Endodermal cell (in vitro differentiated cells): ENCODE results near the gene BICD2. TPM values are rescaled to one million over a fixed set of nuclear protein-coding genes. Genes with fewer than 3 reads are reported as not detected.

ENCODE experiments used
- DNase-seq: peaks from one replicate; pipeline ENCODE4 v3.0.0-alpha.2; 2017
- H3K27ac ChIP-seq: 2 replicates; pipeline ENCODE4 v1.5.1; 2013; ENCODE audit warnings: mild to moderate bottlenecking, low read depth, low read length, moderate library complexity
- H3K27me3 ChIP-seq: 2 replicates; pipeline ENCODE4 v1.6.1; 2013; ENCODE audit warnings: mild to moderate bottlenecking, low read length, moderate library complexity; ENCODE audit not compliant: insufficient read depth, control insufficient read depth, poor library complexity, severe bottlenecking
- H3K36me3 ChIP-seq: 2 replicates; pipeline ENCODE4 v1.7.0; 2013; ENCODE audit warnings: mild to moderate bottlenecking, low read length, moderate library complexity; ENCODE audit not compliant: control insufficient read depth, insufficient read depth
- H3K4me1 ChIP-seq: one replicate; pipeline ENCODE4 v1.7.0; 2013; ENCODE audit warnings: low read length; ENCODE audit not compliant: control insufficient read depth, insufficient read depth
- H3K4me3 ChIP-seq: 2 replicates; pipeline ENCODE4 v1.5.1; 2013; ENCODE audit warnings: mild to moderate bottlenecking, low read length, moderate library complexity
- H3K9ac ChIP-seq: 2 replicates; pipeline ENCODE4 v1.6.1; 2013; ENCODE audit warnings: mild to moderate bottlenecking, low read length, moderate library complexity; ENCODE audit not compliant: poor library complexity, severe bottlenecking; ENCODE audit errors: extremely low read depth
- H3K9me3 ChIP-seq: 2 replicates; pipeline ENCODE4 v1.6.1; 2013; ENCODE audit warnings: mild to moderate bottlenecking, low read length, moderate library complexity; ENCODE audit not compliant: control insufficient read depth
- H3K27ac Mint-ChIP-seq: 2 replicates; pipeline ENCODE4 v1.8.0; 2020; ENCODE audit warnings: mixed read lengths
- H3K27me3 Mint-ChIP-seq: 2 replicates; pipeline ENCODE4 v1.8.0; 2021; ENCODE audit warnings: mild to moderate bottlenecking, mixed read lengths; ENCODE audit not compliant: insufficient read depth
- H3K36me3 Mint-ChIP-seq: 2 replicates; pipeline ENCODE4 v1.8.0; 2020; ENCODE audit warnings: low read depth, mixed read lengths
- H3K4me1 Mint-ChIP-seq: 2 replicates; pipeline ENCODE4 v1.8.0; 2020; ENCODE audit warnings: mixed read lengths
- H3K4me3 Mint-ChIP-seq: 2 replicates; pipeline ENCODE4 v1.8.0; 2020; ENCODE audit warnings: mild to moderate bottlenecking, moderate library complexity, mixed read lengths
- H3K9me3 Mint-ChIP-seq: 2 replicates; pipeline ENCODE4 v1.8.0; 2020; ENCODE audit warnings: mild to moderate bottlenecking, mixed read lengths
- WGBS, 2 experiments: methylation state at CpG; one replicate each; pipeline versions ENCODE4 v1.1.5 to v1.1.7; 2013; ENCODE audit warnings: missing lambda C conversion rate in 2 of 2, mixed read lengths in 1 of 2; ENCODE audit not compliant: insufficient coverage in 1 of 2, insufficient read length in 1 of 2; 5-methylcytosine and 5-hydroxymethylcytosine counted together
- total RNA-seq, 2 donors: library from RNA; stranded (reverse); fragmentation: NEBNext Ultra II Directional in 1 of 2; extraction: Animal tissue kit (Norgen Biotek cat#: 25700) in 1 of 2; gene quantifications; 2 replicates in 1 of 2; 3 replicates in 1 of 2; pipeline ENCODE4 v1.2.1, GENCODE V29; 2021
- TF ChIP-seq, protein P1 (sequence below): fragments of 200-600 bp; sonication (generic); conservative IDR thresholded peaks from 2 replicates; pipeline ENCODE4 v1.5.0; 2021; ENCODE audit warnings: antibody characterized with exemption, mild to moderate bottlenecking

Gene BICD2
- total RNA-seq, 2 donors from 2014 or later: 20.7 to 20.9 TPM

DNA sequence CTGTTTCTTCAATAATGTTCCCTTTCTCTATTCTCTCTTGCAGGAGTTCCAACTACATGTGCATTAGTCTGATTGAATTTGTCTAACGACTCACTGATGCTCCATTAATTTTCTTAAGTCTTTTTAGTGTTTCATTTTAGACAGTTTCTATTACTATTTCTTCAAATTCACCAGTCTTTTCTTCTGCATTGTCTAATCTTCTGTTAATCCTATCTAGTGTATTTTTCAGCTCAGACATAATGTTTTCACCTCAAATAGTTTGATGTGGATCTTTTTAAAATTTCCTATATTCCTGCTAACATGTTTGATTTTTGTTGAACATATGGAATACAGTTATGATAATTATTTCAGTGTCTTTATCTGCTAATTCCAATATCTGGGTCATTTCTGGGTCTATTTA is 21.7 kb upstream of the BICD2 start:
- no peak overlapping the region for H3K4me3 ChIP-seq
- peaks cover 2% of the 10 kb centered on the region for H3K27me3 Mint-ChIP-seq
- peaks cover 8% of the 10 kb centered on the region for H3K9me3 Mint-ChIP-seq
- WGBS, 2 experiments: 77 to 80% methylated on average over 1 of the region's 1 CpG
- no peak overlapping the region for H3K27ac Mint-ChIP-seq
- no peaks in the 10 kb centered on the region for H3K36me3 Mint-ChIP-seq
- peaks cover 3% of the 10 kb centered on the region for H3K27me3 ChIP-seq
- H3K36me3 ChIP-seq: no peaks in the 10 kb centered on the region
- H3K4me3 Mint-ChIP-seq: no peak overlapping the region
- no peak overlapping the region for H3K9ac ChIP-seq
- H3K4me1 Mint-ChIP-seq: peaks cover 6% of the 10 kb centered on the region
- TF ChIP-seq, protein P1, sequence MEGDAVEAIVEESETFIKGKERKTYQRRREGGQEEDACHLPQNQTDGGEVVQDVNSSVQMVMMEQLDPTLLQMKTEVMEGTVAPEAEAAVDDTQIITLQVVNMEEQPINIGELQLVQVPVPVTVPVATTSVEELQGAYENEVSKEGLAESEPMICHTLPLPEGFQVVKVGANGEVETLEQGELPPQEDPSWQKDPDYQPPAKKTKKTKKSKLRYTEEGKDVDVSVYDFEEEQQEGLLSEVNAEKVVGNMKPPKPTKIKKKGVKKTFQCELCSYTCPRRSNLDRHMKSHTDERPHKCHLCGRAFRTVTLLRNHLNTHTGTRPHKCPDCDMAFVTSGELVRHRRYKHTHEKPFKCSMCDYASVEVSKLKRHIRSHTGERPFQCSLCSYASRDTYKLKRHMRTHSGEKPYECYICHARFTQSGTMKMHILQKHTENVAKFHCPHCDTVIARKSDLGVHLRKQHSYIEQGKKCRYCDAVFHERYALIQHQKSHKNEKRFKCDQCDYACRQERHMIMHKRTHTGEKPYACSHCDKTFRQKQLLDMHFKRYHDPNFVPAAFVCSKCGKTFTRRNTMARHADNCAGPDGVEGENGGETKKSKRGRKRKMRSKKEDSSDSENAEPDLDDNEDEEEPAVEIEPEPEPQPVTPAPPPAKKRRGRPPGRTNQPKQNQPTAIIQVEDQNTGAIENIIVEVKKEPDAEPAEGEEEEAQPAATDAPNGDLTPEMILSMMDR: no peak
- H3K9me3 ChIP-seq: peaks cover 8% of the 10 kb centered on the region
- no peak overlapping the region for H3K27ac ChIP-seq
- no peak for DNase-seq
- H3K4me1 ChIP-seq: peaks cover 3% of the 10 kb centered on the region

DNA sequence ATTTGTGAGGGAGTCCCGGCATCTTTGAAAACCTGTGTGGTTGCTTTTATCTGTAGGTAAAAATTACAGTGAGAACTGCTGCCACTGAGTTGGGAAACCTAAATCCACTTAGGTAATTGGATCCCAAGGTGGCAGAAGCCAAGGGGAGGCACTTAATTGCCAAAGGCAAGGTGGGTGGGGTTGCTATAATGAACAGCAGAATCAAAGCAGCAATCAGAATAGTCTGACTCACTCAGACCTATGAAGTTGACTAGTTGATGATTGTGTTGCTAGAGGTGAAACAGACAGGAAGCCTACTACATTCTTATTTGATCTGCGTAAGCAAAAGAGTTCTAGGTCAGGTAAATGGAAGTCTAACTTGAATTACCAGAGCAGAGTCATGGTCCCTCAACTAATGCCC is 17.3 kb upstream of the BICD2 start:
- H3K9ac ChIP-seq: no peak overlapping the region
- Mint-ChIP-seq H3K36me3 (no peaks in the 10 kb centered on the region), H3K27me3 (peaks cover 5% of the 10 kb centered on the region), H3K4me3 (no peak overlapping the region), H3K9me3 (peaks cover 15% of the 10 kb centered on the region), H3K27ac (no peak overlapping the region), H3K4me1 (peaks cover 9% of the 10 kb centered on the region)
- H3K27ac ChIP-seq: no peak overlapping the region
- WGBS, 2 experiments: 88 to 100% methylated on average over 2 of the region's 2 CpGs
- H3K4me1 ChIP-seq: peaks cover 4% of the 10 kb centered on the region
- H3K27me3 ChIP-seq: no peaks in the 10 kb centered on the region
- TF ChIP-seq, protein P1: no peak
- peaks cover 15% of the 10 kb centered on the region for H3K9me3 ChIP-seq
- no peaks in the 10 kb centered on the region for H3K36me3 ChIP-seq
- H3K4me3 ChIP-seq: no peak overlapping the region
- DNase-seq: no peak

DNA sequence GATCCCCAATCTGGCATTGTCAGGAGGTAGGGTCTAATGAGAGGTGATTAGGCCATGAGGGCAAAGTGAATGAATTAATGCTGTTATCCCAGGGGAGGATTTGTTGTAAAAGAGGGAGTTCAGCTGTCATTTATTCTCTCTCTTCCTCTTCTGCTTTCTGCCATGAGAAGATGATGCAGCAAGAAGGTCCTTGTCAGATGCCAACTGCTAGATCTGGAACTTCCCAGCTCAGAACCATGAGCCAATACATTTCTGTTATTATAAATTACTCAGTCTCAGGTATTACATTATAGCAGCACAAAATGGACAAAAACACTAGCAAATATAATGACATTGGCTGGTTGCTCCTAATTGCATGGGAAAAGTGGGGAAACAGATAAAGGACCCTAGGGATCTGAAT is 15.6 kb upstream of the BICD2 start:
- Histone ChIP-seq H3K4me1 (peaks cover 4% of the 10 kb centered on the region), H3K4me3 (no peak overlapping the region), H3K9me3 (peaks cover 15% of the 10 kb centered on the region), H3K27me3 (no peaks in the 10 kb centered on the region), H3K27ac (no peak overlapping the region), H3K9ac (no peak overlapping the region), H3K36me3 (no peaks in the 10 kb centered on the region)
- DNase-seq: no peak
- TF ChIP-seq, protein P1: no peak
- peaks cover 9% of the 10 kb centered on the region for H3K4me1 Mint-ChIP-seq
- H3K27me3 Mint-ChIP-seq: peaks cover 7% of the 10 kb centered on the region
- no peak overlapping the region for H3K4me3 Mint-ChIP-seq
- H3K36me3 Mint-ChIP-seq: no peaks in the 10 kb centered on the region
- peaks cover 15% of the 10 kb centered on the region for H3K9me3 Mint-ChIP-seq
- no peak overlapping the region for H3K27ac Mint-ChIP-seq
